Epithelial cell of proximal tubule (primary cell): ENCODE results near the gene NPAS3. TPM values are rescaled to one million over a fixed set of nuclear protein-coding genes. Genes with fewer than 3 reads are reported as not detected.

ENCODE experiments used
- DNase-seq: peaks from one replicate; pipeline ENCODE4 v3.0.0-alpha.2; 2011; ENCODE audit warnings: low read depth
- H3K4me3 ChIP-seq: 2 replicates; pipeline ENCODE4 v1.5.1; 2011; ENCODE audit warnings: low read depth, mild to moderate bottlenecking, low read length
- total RNA-seq: library from RNA; depleted of rRNA; stranded (reverse); fragments of >200 nt; gene quantifications from 2 replicates; pipeline ENCODE4 v1.2.3, GENCODE V29; 2015
- TF ChIP-seq, protein P1 (sequence below): conservative IDR thresholded peaks from 2 replicates; pipeline ENCODE4 v1.5.1; 2012; ENCODE audit warnings: low read depth, mild to moderate bottlenecking, low read length

The NPAS3 gene
- total RNA-seq, 1 donor from 2014 or later = 0.35 TPM

DNA sequence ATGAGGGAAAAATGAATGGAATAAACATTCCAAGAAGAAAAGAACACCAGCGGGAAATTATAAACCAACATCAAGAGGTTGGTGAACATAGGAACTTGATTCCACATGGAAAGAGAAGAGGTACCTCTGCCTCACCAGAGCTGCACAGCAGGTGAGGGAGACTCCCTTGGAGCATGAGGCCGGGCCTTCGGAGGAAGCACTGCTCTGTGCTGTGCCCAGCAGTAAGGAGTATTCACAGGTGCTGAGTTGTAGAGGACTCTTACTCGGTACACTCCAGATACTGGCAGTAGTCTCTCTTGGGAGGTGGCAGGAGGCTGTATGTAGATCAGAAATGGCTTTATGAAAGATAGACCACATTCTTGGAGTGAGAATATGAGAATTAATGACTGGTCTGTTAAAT is 76.0 kb downstream of the NPAS3 start:
- TF ChIP-seq, protein P1, sequence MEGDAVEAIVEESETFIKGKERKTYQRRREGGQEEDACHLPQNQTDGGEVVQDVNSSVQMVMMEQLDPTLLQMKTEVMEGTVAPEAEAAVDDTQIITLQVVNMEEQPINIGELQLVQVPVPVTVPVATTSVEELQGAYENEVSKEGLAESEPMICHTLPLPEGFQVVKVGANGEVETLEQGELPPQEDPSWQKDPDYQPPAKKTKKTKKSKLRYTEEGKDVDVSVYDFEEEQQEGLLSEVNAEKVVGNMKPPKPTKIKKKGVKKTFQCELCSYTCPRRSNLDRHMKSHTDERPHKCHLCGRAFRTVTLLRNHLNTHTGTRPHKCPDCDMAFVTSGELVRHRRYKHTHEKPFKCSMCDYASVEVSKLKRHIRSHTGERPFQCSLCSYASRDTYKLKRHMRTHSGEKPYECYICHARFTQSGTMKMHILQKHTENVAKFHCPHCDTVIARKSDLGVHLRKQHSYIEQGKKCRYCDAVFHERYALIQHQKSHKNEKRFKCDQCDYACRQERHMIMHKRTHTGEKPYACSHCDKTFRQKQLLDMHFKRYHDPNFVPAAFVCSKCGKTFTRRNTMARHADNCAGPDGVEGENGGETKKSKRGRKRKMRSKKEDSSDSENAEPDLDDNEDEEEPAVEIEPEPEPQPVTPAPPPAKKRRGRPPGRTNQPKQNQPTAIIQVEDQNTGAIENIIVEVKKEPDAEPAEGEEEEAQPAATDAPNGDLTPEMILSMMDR = no peak
- DNase-seq = no peak
- no peak overlapping the region for H3K4me3 ChIP-seq

DNA sequence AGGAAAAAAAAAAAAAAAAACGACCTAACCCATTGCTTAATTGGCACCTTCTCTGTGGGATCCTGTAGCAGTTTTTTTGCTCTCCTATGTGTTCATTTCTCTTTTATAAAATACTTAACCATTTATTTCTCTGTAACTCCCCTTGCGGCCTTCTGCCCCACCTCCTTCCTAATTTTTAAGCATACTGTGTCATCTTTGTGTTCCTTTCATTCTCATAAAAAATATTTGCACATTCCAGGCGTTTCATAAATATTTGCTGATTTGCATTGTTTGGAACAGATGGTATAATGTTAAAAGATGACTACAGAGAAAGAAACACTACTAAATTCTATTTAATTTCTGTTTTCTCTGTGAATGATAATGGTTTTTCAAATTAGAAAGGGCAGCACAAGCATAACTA is 77.9 kb downstream of the NPAS3 start:
- H3K4me3 ChIP-seq = no peak overlapping the region
- TF ChIP-seq, protein P1 = no peak
- no peak for DNase-seq

DNA sequence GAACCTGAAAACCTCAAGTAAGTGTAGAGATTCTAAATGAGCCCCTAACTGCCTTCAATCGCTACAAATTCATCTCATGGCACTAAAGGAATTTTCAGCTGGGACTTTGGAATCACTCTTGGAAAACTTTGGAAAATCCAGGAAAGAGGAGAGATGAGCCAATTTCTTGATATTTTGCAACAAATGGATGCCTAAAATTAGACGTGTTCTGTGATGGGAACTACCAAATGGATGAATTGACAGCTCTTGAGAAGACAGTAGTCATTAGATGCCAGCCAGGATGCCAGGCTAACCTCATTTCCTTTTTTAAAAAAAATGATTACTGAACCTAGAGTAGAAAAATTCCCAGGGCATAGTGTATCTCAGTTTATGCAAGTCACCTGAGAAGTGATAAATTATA is 78.3 kb downstream of the NPAS3 start:
- H3K4me3 ChIP-seq = no peak overlapping the region
- TF ChIP-seq, protein P1 = no peak
- DNase-seq = no peak

DNA sequence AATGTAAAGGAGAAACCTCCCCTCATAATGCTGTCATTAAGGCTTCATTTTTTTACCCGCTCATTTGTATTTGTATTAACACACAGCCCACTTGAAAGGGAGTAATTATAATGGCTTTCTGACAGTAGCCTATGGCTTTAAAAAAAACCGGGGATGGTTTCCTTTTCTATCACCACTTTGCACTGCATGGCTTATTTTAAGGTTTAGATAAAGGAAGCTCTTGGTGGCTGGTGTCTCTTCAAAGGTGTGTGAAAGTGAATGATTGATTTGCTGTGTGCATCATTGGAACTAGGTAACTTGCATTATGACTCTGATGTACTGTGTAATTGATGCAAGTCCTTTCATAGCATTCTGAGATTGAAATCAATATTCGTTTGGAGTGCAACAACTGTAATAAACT is 80.7 kb downstream of the NPAS3 start:
- TF ChIP-seq, protein P1 = no peak
- H3K4me3 ChIP-seq = no peak overlapping the region
- DNase-seq = no peak

DNA sequence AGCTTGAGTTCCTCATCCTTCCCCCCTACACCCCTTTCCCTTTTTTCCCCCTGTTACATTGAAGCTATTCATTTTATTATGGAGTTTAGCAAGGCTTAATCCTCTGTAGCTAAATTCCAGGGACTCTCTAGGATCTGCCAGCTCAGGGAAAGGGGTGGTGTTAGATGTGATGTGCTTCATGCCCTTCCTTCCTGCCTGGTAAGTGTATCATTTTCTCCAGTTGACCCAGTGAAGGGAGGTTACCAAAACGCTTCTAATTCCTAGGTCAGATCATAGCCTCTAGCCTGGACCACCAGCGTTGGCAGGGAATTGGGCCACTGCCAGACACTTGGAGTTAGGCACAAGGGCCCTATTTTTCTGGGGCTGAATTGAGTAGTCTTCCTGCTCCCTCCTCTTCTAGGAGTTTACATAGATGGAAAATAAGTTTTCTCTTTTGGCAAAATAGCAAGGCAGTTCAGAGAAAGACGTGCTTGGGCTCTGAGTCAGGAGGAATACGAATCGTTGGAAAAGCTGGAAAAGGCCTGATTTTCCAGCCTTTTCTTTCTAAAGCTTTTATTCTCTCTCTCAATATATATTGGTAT is 88.3 kb downstream of the NPAS3 start:
- no peak overlapping the region for H3K4me3 ChIP-seq
- TF ChIP-seq, protein P1 = no peak
- DNase-seq = no peak

DNA sequence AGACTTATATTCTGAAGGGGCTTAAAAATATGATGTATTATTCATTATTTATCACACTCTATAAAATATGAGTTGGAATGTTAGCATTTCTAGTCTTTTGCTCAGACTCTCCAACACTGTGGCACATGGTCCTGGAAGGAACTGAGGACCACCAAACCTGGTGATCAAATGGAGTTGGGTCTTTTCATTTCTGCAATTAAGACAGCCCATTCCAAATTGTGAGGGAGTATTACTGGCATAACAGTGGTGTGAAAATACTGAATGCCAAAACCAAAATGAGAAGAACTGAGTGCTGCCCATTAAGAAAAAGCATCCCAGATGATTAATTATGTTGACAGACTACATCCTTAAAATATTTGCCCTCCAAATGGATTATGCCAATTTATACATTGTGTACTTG is 90.8 kb downstream of the NPAS3 start:
- DNase-seq = no peak
- TF ChIP-seq, protein P1 = no peak
- H3K4me3 ChIP-seq = no peak overlapping the region

DNA sequence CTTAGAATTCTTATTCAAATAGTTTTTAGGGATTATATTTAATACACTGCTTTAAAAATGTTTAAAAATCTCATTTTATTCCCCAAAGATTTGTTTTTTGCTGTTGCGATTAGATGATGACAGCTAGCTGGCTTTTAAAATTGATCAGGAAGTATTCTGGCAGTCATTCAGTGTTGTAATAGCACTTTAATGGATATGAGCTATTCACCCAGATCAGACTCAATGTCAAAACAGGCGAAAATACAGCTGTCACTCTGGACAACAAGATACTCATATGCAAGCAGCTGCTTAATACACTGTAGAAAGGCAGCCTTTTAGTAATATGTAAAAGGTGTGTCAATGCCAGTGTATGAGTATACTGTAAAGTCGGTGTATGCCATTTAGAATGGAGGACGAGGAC is 91.7 kb downstream of the NPAS3 start:
- no peak overlapping the region for H3K4me3 ChIP-seq
- no peak for DNase-seq
- TF ChIP-seq, protein P1 = no peak
